GM18867 (cell line): Measurements from ENCODE around the gene ANKRD53.
A peak's percentile ranks its signal among the peaks of the same experiment; 100 is the strongest.

Experiments used
- ATAC-seq: cut with Tn5 transposase; IDR thresholded peaks from one replicate; pipeline ENCODE4 v1.9.1; 2021; ENCODE audit warnings: mild to moderate bottlenecking, moderate library complexity; ENCODE audit not compliant: unreplicated experiment

Gene ANKRD53

DNA sequence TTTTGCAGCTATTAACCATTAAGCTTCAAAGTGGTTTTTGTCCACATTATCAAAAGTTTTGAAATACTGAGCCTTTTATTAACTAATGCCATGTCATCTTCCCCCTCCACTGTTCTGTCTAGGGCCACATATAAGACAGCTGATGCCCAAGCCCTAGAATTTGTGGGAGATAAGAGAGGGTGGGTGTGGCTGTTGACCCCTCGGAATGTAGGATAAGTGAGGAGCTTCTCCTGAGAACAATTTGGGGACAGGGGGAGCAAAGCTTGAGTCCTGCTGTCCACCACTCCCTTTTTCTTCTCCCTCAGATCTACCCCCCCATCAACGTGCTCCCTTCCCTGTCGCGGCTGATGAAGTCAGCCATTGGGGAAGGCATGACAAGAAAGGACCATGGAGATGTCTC is 14.3 kb upstream of the ANKRD53 start:
- ATAC-seq, result no peak

DNA sequence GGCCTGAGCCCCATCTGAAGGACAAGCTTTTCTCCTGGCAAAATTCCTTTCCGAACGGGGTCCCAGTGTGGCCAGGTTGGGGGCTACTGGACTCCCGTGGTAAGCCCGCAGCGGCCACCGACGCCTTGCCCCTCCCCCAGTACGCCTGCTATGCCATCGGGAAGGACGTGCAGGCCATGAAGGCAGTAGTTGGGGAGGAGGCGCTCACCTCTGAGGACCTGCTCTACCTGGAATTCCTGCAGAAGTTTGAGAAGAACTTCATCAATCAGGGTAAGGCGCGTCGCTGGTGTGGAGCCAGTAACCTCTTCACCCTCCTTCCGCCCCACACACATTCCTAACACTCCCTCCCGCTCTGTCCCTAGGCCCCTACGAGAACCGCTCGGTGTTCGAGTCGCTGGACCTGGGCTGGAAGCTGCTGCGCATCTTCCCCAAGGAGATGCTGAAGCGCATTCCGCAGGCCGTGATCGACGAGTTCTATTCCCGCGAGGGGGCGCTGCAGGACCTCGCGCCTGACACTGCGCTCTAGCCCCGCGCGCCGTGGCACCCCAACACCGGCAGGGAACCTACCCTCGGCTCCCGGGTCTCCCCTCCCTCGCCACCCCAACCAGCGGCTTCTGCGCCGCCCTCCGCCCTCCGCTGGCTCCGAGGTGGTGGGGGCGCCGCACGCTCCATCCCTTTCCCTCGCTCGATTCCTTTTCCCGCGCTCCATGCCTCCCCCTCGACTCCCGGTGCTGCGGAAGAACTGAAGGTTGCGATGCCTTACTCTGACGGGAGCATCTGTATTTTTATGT is 13.6 kb upstream of the ANKRD53 start:
- peak; percentile 88 for ATAC-seq

- ATAC-seq, result no peak
Observed at GRCh38 chr2:70965506-70965905, 12.9 kb upstream of the ANKRD53 start.

GRCh38 chr2:70966681-70967080 is 11.7 kb upstream of the ANKRD53 start:
- ATAC-seq, result no peak

DNA sequence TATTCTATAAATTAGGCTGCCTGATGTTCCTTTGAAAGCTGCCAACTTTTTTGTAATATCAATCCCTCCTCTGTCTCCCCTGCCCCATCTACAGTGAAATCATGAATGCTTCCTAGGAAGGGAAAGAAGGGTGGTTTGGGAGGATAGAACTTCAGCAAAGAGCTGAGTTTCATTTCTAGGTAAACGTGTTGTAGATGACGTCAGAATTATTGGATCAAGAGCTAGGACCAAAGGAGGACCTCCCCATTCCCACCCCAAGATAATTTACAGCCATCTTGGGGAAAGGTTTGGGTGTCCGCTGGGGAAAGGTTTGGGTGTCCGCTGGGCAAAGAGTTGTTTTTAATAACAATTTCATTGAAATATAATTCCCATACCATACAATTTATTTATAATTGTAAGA is 11.2 kb upstream of the ANKRD53 start:
- ATAC-seq, result no peak

DNA sequence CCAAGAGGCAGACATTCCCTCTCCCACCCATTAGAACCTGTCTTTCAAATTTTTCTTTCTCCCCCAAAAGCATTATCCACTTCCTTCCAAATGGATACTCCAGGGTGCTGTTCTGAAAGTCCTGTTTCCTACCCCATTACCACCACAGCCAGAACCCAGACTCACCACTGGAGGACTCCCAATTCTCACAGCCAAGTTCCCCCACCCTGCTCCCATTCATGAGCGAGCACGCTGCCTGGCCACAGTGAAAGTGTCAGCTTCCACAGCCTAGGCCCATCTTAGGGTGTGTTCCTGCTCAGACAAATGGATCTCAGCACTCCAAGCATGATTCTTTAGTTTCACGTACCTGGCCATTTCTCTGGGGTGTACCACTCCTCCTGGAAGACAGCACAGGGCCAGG is 3.8 kb upstream of the ANKRD53 start:
- ATAC-seq, result no peak

DNA sequence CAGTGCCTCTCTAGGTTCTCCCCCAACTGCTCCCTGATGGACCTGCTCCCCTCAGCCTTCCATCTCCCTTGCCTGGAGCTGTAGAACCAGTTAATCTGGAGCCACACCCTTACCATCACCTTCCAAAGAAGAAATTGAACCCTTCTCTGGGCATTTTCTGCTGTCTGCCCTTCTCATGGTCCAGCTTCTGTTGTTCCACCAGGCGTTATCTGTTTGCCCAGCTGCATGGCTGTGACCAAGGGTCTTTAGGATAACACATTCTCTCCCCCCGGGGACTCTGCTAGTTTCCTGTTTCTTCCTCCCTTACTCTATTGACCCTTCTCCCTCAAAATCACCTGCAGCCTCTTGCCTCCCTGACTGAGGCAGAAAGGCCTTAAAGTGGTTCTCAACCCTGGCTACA is 3.2 kb upstream of the ANKRD53 start:
- ATAC-seq, result no peak

DNA sequence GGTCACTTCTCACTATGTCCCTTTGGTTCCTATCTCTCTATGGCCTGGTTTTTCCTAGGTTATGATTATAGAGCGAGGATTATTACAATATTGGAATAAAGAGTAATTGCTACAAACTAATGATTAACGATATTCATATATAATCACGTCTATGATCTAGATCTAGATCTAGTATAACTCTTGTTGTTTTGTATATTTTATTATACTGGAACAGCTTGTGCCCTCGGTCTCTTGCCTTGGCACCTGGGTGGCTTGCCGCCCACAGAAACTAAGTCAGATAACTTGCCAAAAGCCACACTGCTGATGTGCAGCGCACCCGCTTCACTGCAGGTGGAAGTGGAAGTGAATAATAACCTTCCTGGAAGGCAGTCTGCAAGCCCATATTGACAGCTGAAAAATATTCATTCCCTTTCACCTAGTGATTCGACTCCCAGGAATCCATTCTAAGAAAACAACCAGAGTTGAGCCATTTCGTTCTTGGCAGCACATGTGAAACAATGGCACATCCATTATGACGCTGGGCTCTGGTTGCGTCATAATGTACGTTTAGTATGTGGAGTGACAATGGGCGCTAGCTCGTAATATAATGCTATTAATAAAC is 725 bp upstream of the ANKRD53 start:
- no peak for ATAC-seq

GRCh38 chr2:70979180-70979488 is 704 bp downstream of the ANKRD53 start:
- ATAC-seq, result no peak

DNA sequence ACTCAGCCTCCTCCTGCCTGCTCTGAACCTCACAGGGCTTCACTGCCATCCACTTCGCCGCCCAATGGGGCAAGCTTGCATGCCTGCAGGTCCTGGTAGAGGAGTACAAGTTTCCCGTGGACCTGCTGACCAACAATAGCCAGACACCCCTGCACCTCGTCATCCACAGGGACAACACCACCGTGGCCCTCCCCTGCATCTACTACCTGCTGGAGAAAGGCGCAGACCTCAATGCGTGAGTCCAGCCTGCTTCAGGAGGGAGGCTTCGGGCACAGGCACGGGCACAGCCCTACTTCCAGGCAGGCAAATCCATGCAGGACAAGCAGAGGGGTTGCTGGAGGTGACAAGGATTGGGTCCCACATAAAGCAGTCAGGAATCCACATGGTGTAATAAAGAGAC is 1.2 kb downstream of the ANKRD53 start:
- ATAC-seq, result no peak

DNA sequence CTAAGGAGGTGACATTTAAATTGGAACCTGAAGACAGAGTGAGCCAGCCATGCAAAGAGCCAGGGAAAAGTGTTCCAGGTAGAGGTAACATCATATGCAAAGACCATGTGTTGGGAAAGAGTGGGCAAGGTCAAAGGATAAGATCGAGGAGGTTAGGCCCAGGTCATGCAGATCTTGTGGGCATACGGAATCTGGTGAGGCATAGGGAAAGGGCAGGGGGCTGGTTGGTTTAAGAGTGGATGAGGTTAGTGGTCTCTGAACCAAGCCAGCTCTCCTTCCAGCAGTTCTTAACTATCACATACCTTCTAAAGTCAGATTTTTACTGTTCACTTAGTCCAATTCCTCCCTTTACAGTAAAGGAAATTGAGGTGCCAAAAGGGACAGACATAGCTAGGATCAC is 3.0 kb downstream of the ANKRD53 start:
- ATAC-seq, result no peak

DNA sequence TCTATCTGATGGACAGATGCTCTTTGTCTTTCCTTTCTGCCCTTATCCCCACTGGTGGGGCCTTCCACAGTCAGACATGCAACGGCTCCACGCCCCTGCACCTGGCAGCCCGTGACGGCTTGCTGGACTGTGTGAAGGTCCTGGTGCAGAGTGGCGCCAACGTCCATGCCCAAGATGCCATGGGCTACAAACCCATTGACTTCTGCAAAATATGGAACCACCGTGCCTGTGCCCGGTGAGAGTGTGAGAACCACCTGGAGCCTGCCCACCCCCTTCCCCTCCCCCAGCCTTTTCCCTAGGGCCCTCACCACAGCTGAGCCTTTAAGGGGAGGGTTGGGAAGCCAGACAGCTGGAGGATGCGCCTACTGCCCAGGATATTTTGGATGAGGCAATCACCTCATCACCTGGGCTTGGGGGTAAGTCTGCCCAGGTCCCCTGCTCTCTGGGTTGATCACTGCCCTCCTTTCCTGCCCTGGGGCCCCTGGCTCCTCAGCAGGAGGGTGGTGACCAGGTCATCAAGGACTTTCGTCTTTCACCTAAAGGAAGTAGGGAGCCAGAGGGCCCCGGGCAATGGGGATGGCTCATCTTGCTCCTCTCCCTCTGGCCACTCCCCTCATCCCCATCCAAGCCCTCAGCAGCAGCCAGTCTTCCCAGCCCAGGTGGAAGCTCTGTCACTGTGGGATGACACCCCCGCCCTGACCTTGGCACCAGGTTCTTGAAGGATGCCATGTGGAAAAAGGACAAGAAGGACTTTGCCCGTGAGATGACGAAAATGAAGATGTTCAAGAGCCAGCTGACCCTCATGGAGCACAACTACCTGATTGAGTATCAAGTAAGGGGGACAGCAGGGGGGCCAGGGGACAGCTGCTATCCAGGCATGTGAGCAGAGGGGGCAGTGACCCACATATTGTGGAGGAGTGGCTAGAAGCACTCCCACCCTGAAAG is 3.7 kb downstream of the ANKRD53 start:
- ATAC-seq, result no peak

GRCh38 chr2:70982971-70983370 is 4.5 kb downstream of the ANKRD53 start:
- ATAC-seq, result no peak

- no peak for ATAC-seq
Observed at GRCh38 chr2:70983506-70984227, 5.2 kb downstream of the ANKRD53 start.

GRCh38 chr2:70984228-70984575 is 5.8 kb downstream of the ANKRD53 start:
- no peak for ATAC-seq

GRCh38 chr2:70984576-70985282 is 6.3 kb downstream of the ANKRD53 start:
- peak; percentile 91 for ATAC-seq

GRCh38 chr2:70985283-70985688 is 6.9 kb downstream of the ANKRD53 start:
- ATAC-seq, result no peak

GRCh38 chr2:70985956-70986355 is 7.5 kb downstream of the ANKRD53 start:
- no peak for ATAC-seq

GRCh38 chr2:70986499-70987189 is 8.2 kb downstream of the ANKRD53 start:
- no peak for ATAC-seq

DNA sequence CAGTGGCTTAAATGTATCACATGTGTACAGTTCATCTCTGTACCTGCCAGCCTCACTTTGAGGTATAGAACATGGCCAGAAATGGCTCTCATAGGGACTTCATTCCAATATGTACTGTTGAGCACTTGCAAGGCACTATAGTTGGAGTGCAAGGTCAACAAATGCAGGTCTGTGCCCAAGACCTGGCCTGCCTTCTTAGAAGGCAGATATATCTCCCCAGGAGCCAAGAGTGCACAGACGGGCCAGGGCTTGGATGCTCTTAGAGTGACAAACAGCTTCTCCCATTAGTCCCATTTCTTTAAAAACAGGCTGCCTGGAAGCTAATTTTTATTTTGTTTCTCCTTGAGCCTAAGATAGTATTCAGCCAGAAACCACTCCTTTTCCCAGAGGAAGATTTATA is 9.0 kb downstream of the ANKRD53 start:
- ATAC-seq, result no peak
